Bronchial epithelial cell (primary cell): ENCODE measurements around the gene TRAF3IP1. TPM values are rescaled to one million over a fixed set of nuclear protein-coding genes. Genes with fewer than 3 reads are reported as not detected.

Experiments used
- DNase-seq: peaks from one replicate; pipeline ENCODE4 v3.0.0-alpha.2; 2010; ENCODE audit warnings: low read depth
- FAIRE-seq: peaks from 2 replicates; lab custom pipeline; 2011; peaks lifted over from hg19 to GRCh38; lab: Jason Lieb, UNC
- H3K27me3 ChIP-seq: 2 replicates; pipeline ENCODE4 v1.5.1; 2011; ENCODE audit warnings: low read length; ENCODE audit not compliant: control insufficient read depth, insufficient read depth
- H3K36me3 ChIP-seq: 2 replicates; pipeline ENCODE4 v1.5.1; 2011; ENCODE audit warnings: low read length; ENCODE audit not compliant: control insufficient read depth, insufficient read depth
- H3K4me3 ChIP-seq: 2 replicates; pipeline ENCODE4 v1.5.1; 2011; ENCODE audit warnings: mild to moderate bottlenecking, low read depth, low read length, control low read depth
- CTCF ChIP-seq: IDR thresholded peaks from 2 replicates; pipeline ENCODE4 v1.5.1; 2011; ENCODE audit warnings: mild to moderate bottlenecking, moderate library complexity, low read length, control low read depth, inconsistent platforms; ENCODE audit not compliant: insufficient read depth, severe bottlenecking
- total RNA-seq: library from RNA; depleted of rRNA; stranded (reverse); fragments of >200 nt; gene quantifications from 2 replicates; pipeline ENCODE4 v1.2.1, GENCODE V29; 2014

The TRAF3IP1 gene
- total RNA-seq, 1 donor from 2014 or later, result 9.2 TPM

- no peak overlapping the region for H3K4me3 ChIP-seq
- DNase-seq, result no peak
- no peaks in the 10 kb centered on the region for H3K27me3 ChIP-seq
- H3K36me3 ChIP-seq, result peaks cover 13% of the 10 kb centered on the region
- no peak for FAIRE-seq
- TF ChIP-seq CTCF, result no peak
Measured at GRCh38 chr2:238350150-238350897, 30.0 kb downstream of the TRAF3IP1 start.

DNA sequence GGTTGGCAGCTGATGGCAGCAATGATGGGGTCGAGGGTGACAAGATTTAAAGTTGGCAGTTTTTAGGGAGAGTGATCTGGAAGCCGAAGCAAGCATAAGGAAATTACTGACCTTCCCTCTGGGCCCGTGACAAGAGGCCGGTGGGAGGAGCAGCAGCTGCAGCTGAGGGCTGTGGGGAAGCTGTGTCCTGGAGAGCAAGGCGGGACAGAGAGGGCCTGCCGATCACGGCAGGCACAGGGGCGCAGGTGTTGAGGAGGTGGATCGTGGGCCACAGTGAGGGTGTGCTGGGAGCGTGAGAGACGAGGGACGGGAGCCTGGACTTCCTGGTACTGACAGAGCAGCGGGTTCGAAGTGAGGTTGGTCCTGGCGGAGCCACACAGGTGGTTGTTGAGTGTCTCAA lies 31.0 kb downstream of the TRAF3IP1 start:
- FAIRE-seq, result no peak
- Histone ChIP-seq H3K4me3 (no peak overlapping the region), H3K27me3 (no peaks in the 10 kb centered on the region), H3K36me3 (peaks cover 13% of the 10 kb centered on the region)
- no peak for DNase-seq
- no peak for TF ChIP-seq CTCF

GRCh38 chr2:238352361-238352760 lies 32.0 kb downstream of the TRAF3IP1 start:
- Histone ChIP-seq H3K36me3 (peaks cover 14% of the 10 kb centered on the region), H3K27me3 (no peaks in the 10 kb centered on the region), H3K4me3 (no peak overlapping the region)
- TF ChIP-seq CTCF, result no peak
- FAIRE-seq (no peak), DNase-seq (no peak)

DNA sequence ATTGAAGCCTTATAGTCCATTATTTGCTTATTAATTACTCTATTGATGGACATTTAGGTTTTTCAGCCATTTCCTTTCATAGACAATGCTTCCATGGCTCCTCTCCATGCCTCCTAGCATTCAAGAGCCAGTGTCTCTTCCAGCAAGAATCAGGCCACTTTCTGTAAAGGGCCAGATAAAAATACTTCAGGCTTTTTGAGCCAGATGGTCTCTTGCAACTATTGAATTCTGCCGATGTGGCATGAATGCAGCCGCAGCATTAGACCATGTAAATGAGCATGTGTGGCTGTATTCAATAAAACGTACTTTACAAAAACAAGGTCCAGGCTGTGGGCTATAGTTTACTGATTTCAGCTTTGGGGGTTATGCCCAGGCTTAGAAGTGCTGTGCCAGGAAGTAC lies 38.5 kb downstream of the TRAF3IP1 start:
- Histone ChIP-seq H3K27me3 (no peaks in the 10 kb centered on the region), H3K36me3 (peaks cover 10% of the 10 kb centered on the region), H3K4me3 (no peak overlapping the region)
- FAIRE-seq (no peak), DNase-seq (no peak)
- TF ChIP-seq CTCF, result no peak

GRCh38 chr2:238359403-238359802 lies 39.1 kb downstream of the TRAF3IP1 start:
- FAIRE-seq, result no peak
- Histone ChIP-seq H3K4me3 (no peak overlapping the region), H3K36me3 (peaks cover 10% of the 10 kb centered on the region), H3K27me3 (no peaks in the 10 kb centered on the region)
- no peak for DNase-seq
- TF ChIP-seq CTCF, result no peak

DNA sequence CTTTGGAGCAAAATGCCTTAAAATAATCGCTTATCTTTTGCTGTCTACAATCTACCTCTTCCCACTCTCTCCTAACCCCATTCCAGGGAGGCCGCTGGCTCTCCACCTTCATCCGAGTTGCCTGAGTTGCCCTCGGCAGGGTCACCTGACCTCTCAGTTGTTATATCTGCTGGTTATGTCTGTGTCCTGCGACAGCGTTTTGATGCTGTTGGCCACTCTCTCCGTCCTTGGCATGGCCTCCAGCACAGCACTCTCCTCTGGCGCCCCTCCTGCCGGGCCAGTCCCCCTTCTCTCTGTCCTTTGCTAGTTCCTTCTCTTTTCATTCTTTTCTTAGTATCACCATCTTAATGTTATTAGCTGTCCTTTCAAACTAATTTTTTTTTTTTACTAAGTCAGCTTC lies 41.6 kb downstream of the TRAF3IP1 start:
- TF ChIP-seq CTCF, result no peak
- H3K4me3 ChIP-seq, result no peak overlapping the region
- H3K27me3 ChIP-seq, result no peaks in the 10 kb centered on the region
- DNase-seq (no peak), FAIRE-seq (no peak)
- peaks cover 8% of the 10 kb centered on the region for H3K36me3 ChIP-seq
